ENCODE results near the gene DENND2D.

DNA sequence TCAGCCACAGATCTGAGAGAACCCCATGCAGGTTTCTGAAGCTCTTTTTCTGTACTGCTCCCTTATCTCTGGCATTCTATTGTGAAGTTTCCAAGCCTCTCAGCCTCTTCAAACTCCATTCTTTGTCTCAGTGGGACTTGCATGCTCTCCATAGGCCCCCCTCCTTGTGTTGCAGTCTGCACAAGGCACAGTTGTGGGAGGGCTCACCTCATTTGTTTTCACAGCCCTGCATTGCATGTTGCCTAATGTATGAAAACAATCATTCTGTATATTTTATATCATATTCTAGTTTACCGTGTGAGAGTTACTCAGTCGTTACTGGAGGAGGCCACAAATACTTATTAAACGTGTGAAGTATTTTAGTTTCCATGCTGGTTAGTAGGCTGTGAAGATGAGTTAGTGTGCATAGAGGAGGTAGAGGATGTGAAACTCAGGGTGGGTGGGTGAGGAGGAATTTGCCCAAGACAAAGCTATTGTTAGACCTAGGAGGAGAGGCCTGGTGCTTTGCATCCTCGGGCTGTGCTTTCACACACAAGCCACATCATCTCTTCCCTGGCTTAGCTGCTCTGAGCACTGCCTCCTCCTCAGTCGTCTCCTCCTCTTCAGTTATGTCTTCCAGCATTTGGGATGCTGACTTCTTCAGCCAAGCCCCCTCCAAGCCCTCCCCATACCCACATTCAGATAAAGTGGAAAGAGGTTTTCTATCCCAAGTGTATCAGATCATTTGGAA, 19.3 kb upstream of the DENND2D start:
- TF ChIP-seq, protein P1, sequence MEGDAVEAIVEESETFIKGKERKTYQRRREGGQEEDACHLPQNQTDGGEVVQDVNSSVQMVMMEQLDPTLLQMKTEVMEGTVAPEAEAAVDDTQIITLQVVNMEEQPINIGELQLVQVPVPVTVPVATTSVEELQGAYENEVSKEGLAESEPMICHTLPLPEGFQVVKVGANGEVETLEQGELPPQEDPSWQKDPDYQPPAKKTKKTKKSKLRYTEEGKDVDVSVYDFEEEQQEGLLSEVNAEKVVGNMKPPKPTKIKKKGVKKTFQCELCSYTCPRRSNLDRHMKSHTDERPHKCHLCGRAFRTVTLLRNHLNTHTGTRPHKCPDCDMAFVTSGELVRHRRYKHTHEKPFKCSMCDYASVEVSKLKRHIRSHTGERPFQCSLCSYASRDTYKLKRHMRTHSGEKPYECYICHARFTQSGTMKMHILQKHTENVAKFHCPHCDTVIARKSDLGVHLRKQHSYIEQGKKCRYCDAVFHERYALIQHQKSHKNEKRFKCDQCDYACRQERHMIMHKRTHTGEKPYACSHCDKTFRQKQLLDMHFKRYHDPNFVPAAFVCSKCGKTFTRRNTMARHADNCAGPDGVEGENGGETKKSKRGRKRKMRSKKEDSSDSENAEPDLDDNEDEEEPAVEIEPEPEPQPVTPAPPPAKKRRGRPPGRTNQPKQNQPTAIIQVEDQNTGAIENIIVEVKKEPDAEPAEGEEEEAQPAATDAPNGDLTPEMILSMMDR (IDR thresholded peaks at IDR 0.05; ENCODE audit: poor library complexity, severe bottlenecking), result no peak
- no peak for TF ChIP-seq RAD21 (conservative IDR thresholded peaks at IDR 0.05)
- TF ChIP-seq EZH2 (IDR thresholded peaks at IDR 0.05; ENCODE audit: borderline replicate concordance, insufficient read depth, low read length, poor library complexity, severe bottlenecking), result no peak

Data from neural cell (in vitro differentiated cells).